GM18870 (cell line): ENCODE measurements around the gene S100A10.

Experiments
- ATAC-seq: cut with Tn5 transposase; IDR thresholded peaks from one replicate; pipeline ENCODE4 v1.9.1; 2021; ENCODE audit warnings: moderate library complexity; ENCODE audit not compliant: unreplicated experiment

The S100A10 gene

GRCh38 chr1:151966061-151966460 is 27.6 kb downstream of the S100A10 start:
- no peak for ATAC-seq

- no peak for ATAC-seq
These were observed 29.1 kb downstream of the S100A10 start for GRCh38 chr1:151964510-151964909.

GRCh38 chr1:151963288-151963687 is 30.4 kb downstream of the S100A10 start:
- no peak for ATAC-seq

- ATAC-seq = no peak
These were observed 31.8 kb downstream of the S100A10 start for GRCh38 chr1:151961833-151962232.

- ATAC-seq = no peak
These were observed 32.7 kb downstream of the S100A10 start for GRCh38 chr1:151960780-151961513.

DNA sequence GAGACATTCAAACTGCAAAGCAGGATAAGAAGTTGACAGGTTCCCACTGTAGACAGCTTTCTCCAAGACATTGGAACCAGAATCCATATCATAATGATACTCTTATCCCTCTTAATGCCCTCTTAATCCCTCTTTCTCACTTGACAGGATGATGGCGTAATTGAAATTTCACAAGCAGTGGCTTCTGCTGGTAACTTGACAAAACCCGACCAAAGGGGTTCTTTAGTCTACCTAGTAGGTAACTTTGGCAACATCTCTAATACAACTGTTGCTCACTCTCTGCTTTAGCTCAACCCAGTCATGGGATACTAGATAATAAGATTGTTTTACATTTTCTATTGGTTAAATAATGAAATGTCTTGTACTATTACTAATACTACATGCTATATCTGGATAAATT is 34.7 kb downstream of the S100A10 start:
- no peak for ATAC-seq

DNA sequence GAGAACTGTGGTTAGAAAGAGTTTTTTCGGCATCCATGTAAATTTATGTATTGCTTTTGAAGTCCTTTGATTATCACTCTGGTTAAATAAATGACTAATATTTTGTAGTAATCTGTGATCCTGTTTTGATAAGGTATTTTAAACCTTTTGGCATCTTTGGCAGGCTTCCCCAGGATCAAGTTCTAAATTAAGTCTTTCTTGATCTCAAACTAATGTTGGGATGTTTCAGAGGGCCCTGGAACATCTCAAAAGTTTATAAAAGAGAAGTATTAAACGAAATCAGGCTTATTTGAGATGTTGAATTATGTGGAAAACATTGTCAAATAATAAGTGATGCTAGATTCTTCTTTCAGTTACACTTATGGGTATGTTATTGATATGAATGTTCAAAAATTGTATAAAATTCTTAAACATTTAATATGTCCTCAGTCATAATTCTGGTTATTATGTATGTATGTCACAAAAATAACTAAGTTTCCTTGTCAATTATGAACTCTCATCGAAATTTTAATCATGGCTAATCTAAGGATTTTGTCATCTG is 36.6 kb downstream of the S100A10 start:
- no peak for ATAC-seq

DNA sequence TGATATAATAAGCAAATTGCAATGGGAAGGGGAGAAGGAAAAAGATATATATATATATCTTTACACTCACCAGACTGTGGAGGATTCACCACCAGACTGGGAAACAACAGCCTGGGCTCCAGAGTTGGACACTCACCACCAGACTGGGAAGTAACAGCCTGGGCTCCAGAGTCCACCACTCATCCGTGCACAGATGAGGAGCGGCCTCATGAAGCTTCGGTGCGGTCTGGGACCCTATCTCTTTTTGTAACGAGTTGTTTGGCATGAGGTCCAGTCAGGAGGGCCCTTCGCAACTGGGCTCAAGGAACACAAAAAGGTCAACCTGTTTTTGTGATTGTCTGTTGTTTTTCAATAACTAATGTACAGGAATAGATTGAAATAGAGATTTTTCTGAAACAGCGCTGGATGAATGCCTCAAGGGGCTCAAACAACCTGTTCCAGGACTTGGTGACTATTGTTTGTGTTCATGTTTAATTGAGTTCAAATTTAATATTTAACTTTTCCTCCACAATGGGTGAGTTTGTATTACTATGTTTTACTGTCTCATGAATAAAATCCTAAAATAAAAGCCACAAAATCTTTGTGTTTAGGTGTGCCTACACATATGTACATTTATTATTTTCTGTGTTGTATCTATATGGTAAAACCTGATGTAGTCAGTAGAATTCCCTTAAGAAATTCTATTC is 40.1 kb downstream of the S100A10 start:
- no peak for ATAC-seq

DNA sequence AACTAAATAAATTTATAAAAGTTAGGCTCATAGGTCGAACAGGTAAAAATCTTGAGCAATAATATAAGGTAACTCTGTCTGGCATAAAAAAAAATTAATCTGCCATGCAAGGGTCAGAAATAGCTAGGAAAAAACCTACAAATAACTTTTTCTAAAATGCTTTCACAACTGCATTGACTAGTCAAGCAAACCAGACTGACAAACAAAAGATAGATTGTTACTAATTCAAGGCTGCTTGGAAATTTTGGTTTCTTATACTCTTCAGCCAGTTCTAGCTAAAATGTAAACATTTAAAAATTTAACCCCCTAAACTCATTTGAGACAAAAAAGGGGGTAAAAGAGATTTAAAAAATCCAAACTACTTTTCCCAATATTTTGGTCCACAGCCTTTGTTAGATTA is 40.8 kb downstream of the S100A10 start:
- no peak for ATAC-seq

DNA sequence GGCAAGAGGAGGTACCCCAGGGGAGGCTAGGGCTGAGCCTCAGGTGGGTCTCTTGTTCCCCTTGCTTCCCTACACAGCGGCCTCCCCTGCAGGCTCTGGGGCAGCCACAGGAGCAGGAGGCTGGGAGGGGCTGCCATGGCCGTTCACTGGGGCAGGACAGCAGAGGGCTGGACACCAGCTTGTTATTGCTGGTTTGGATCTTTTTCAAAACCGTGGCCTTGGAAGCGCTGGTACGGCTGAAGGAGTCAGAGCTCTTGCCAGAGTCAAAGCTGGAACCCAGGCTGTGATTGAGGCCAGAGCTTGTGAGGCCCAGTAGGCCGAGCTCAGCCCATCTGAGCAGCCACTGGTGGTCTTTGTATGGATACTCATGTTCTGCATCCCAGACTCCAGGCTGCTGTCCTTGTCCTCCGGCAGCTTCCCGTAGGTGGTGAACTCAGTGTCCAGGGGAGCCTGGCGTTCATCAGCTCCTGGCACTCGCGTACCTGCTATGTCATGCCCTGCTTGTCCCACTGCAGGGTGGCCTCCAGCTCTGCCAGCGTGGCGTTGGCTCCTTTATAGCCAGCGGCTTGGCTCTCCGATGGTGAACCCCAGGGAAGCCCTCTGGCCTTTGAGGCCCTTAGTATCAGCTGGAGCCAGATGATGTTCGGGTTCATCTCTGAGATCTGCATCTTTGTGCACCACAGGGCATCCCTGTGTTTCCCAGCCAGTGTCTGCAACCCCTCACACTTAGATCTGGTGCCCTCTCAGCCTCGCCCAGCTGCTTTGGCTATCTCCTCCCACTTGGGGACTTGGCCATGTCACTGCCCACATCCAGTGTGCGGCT is 44.1 kb downstream of the S100A10 start:
- ATAC-seq = no peak

DNA sequence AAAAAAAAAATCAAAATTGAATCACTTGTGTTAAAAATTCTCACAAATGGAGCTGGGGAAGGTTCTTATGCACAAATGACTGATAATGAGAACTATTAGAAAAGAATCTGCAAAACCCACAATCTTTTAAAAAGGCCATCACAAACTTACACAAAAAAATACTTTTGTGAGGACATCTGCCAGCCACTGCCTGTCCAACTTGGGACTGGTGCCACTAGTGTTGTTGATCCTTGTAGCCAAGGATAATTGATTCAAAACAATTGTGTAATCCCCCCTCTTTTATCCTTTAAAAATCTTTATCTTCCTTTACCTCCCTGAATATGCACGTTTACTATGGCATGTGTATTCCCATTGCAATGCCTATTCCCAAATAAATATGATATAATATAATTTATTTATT is 45.2 kb downstream of the S100A10 start:
- ATAC-seq = no peak

DNA sequence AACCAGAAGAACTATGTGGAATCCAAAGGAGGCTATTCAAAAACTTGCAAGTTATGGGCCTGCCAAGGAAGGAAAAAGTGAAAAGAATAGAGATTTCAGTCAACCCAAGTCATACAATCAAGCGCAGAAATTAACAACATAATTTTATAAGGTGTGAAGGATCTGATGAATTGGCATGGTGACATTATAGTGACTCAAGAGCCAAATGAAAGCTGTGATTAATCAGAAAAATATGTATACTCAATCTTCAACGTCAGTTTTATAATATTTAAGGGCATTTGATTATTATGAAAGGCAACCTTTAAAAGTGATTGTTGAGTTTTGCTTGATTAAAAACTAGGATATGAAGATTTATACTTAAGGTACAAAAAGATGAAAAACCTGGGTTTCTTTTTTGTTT is 46.5 kb downstream of the S100A10 start:
- no peak for ATAC-seq

DNA sequence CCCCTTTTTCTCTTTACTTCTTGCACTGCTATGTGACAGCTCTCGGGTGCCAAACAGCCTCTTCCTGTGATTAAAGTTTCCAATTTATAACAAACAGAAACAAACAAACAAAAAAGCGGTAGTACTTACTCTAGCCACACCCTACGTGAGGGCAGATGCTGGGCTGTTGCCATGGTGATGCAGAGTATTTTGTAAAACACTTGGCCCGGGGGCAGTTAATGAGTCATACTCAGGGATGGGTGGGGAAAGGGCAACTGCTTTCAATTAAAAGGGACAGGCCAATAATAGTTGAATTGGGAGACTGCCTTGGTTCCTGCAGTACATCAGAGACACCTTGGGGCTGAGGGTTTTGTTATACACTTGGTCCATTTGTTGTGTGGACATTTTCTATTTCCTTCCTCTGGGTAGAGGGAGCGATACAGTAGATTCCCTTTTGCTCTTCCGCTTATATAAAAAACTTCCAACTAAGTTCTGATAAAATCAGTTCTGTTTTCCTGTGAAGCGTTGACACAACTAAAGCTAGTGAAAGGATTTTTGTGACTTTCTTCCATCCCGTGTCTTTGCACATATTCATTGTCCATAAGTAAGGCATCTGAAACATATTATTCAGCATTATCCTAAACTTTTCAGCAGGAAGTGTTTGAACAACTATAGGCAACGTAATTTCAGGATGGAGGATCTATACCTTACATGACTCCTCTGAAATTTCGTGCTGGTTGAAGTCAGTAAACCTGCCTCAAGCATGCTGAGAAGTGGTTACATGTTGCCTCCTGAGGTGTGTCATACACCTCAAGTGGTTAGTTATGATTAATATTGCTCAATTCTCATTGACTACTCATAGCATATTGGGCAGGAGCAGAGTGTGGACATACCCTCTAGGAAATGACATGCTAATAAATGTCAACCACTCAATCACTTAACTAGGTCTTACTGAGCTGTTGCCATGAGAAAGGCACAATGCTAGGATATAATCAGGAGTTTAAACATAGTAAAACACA is 47.6 kb downstream of the S100A10 start:
- no peak for ATAC-seq

GRCh38 chr1:151944857-151945575 is 48.6 kb downstream of the S100A10 start:
- ATAC-seq = no peak

- no peak for ATAC-seq
These were observed 49.4 kb downstream of the S100A10 start for GRCh38 chr1:151944126-151944856.

DNA sequence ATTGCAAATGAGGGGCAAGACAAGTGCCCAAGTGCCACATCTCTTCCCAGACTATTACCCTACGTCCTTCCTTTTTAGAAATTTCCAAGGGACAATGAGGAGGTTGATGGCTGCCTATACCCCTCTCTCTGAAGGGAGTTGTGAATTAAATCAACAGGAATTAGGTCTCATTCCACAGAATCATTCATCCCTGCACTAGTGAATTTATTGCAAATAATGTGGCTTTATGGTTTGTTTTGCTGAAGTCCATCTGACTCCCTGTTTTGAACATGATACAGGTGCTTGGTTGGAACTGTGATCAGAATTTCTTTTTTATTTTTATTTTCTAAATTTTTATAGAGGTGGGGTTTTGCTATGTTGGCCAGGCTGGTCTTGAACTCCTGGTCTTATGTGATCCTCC is 50.1 kb downstream of the S100A10 start:
- no peak for ATAC-seq

DNA sequence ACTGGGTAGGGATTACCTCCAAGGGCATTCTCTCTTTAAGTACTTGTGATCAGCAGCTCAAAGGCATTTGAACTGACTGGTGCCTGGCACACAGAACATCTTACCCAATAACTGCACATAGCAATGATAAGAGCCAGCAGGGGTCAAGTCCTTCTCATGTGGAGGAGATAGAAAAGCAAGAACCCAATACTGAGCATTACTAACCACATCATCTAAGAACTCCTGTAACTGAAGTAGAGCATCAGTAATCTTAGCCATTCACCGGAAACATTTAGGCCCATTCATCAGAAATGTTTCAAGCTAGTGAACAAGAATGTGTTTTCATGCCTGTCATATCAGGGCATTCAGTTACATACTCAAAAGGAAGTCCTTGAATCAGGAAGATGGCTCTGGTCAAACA is 50.8 kb downstream of the S100A10 start:
- no peak for ATAC-seq

DNA sequence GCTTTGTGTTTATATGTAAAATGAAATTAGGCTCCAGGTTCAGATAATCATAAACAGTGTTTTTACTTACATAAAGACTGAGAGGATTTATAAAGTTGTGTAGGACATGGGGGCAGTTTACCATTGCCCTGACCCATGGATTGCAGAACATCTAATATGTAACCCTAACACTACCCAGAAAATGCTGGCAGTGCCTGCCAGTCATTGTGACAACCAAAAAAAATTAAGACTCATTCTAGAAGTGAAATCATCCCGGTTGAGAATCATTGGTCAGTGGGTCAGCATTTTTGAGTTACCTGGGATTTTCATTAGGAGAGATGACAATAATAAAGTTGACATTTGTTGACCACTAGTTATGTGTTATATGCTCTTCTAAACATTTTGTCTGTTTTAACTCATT is 53.1 kb downstream of the S100A10 start:
- no peak for ATAC-seq

DNA sequence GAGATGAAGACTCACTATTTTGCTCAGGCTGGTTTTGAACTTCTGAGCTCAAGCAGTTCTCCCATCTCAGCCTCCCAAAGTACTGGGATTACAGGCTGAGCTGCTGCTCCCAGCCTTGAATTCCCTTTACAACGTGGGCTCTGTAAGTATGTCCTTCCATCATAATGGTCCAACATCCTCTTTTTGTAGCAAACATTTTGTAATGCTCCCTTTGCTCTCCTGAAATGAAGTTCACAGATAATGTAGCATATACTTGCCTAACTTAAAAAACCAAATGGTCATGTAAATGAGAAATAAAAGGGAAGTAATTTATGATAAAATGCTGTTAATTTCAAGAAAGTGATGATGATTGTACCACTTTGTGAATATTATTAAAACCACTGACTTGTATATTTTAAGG is 53.9 kb downstream of the S100A10 start:
- no peak for ATAC-seq
